Neural cell (in vitro differentiated cells): ENCODE results near the gene NCF4. TPM values are rescaled to one million over a fixed set of nuclear protein-coding genes. Genes with fewer than 3 reads are reported as not detected.

ENCODE experiments used
- H2AFZ ChIP-seq: fragments of 200-600, 300-800 bp; sonication (generic), shearing (Covaris generic); 2 replicates; pipeline ENCODE4 v1.6.0; 2014; ENCODE audit warnings: low read depth, mild to moderate bottlenecking, antibody characterized with exemption, low read length, moderate library complexity
- H3F3A ChIP-seq: fragments of 200-600 bp; shearing (Covaris generic); 2 replicates; pipeline ENCODE4 v1.6.1; 2016; ENCODE audit warnings: mild to moderate bottlenecking, moderate library complexity, mixed read lengths, antibody characterized with exemption, low read length; ENCODE audit not compliant: insufficient read depth, poor library complexity, severe bottlenecking
- H3K27ac ChIP-seq: fragments of 200-600, 300-800 bp; sonication (generic), shearing (Covaris generic); 2 replicates; pipeline ENCODE4 v1.5.1; 2014; ENCODE audit warnings: mild to moderate bottlenecking, low read length, moderate library complexity
- H3K27me3 ChIP-seq: fragments of 300-800, 200-600 bp; sonication (generic), shearing (Covaris generic); 2 replicates; pipeline ENCODE4 v1.6.0; 2014; ENCODE audit warnings: mild to moderate bottlenecking, low read depth, low read length, moderate library complexity; ENCODE audit not compliant: insufficient read depth
- H3K36me3 ChIP-seq: fragments of 300-800, 200-600 bp; sonication (generic), shearing (Covaris generic); 2 replicates; pipeline ENCODE4 v1.5.1; 2014; ENCODE audit warnings: mild to moderate bottlenecking, antibody characterized with exemption, low read length, moderate library complexity; ENCODE audit not compliant: insufficient read depth
- H3K4me2 ChIP-seq: fragments of 300-800, 200-600 bp; sonication (generic), shearing (Covaris generic); 2 replicates; pipeline ENCODE4 v1.6.0; 2014; ENCODE audit warnings: mild to moderate bottlenecking, low read length
- H3K4me3 ChIP-seq: fragments of 300-800, 200-600 bp; sonication (generic), shearing (Covaris generic); 2 replicates; pipeline ENCODE4 v1.5.1; 2014; ENCODE audit warnings: mild to moderate bottlenecking, low read length, moderate library complexity
- H3K79me2 ChIP-seq: fragments of 200-600 bp; shearing (Covaris generic); replicated peaks from 2 replicates; pipeline ENCODE4 v1.6.0; 2014; ENCODE audit warnings: mild to moderate bottlenecking, low read length, moderate library complexity; ENCODE audit not compliant: insufficient read depth
- H3K9ac ChIP-seq: fragments of 300-800, 200-600 bp; sonication (generic), shearing (Covaris generic); 2 replicates; pipeline ENCODE4 v1.6.1; 2016; ENCODE audit warnings: mild to moderate bottlenecking, low read length, mixed read lengths
- H3K9me2 ChIP-seq: fragments of 200-600 bp; shearing (Covaris generic); 2 replicates; pipeline ENCODE4 v1.6.1; 2016; ENCODE audit warnings: mild to moderate bottlenecking, low read length, mixed read lengths; ENCODE audit not compliant: insufficient read depth
- H3K9me3 ChIP-seq: fragments of 200-600, 300-800 bp; sonication (generic), shearing (Covaris generic); 2 replicates; pipeline ENCODE4 v1.6.1; 2016; ENCODE audit warnings: mild to moderate bottlenecking, mixed run types, low read length, moderate library complexity, mixed read lengths
- H4K20me1 ChIP-seq: fragments of 200-600 bp; shearing (Covaris generic); 2 replicates; pipeline ENCODE4 v1.6.1; 2016; ENCODE audit warnings: mild to moderate bottlenecking, mixed run types; ENCODE audit not compliant: insufficient read depth
- CTCF ChIP-seq: fragments of 450-650 bp; IDR thresholded peaks from 2 replicates; pipeline ENCODE4 v1.5.1; 2014; ENCODE audit warnings: antibody characterized with exemption, mild to moderate bottlenecking, moderate library complexity; ENCODE audit not compliant: poor library complexity, severe bottlenecking
- EP300 ChIP-seq: fragments of 450-650 bp; conservative IDR thresholded peaks from 2 replicates; pipeline ENCODE4 v1.6.1; 2014; ENCODE audit warnings: antibody characterized with exemption, mild to moderate bottlenecking, moderate library complexity; ENCODE audit not compliant: poor library complexity, severe bottlenecking
- EZH2 ChIP-seq: fragments of 200-600, 300-800 bp; shearing (Covaris generic), sonication (generic); IDR thresholded peaks from 2 replicates; pipeline ENCODE4 v1.6.1; 2014; ENCODE audit warnings: antibody characterized with exemption, low read length, borderline replicate concordance, mild to moderate bottlenecking; ENCODE audit not compliant: insufficient read depth, poor library complexity, severe bottlenecking
- MXI1 ChIP-seq: fragments of 450-650 bp; conservative IDR thresholded peaks from 2 replicates; pipeline ENCODE4 v1.6.1; 2014; ENCODE audit warnings: antibody characterized with exemption, mild to moderate bottlenecking; ENCODE audit not compliant: poor library complexity, severe bottlenecking
- POLR2AphosphoS5 ChIP-seq: IDR thresholded peaks from 2 replicates; pipeline ENCODE4 v1.6.1; 2012
- RAD21 ChIP-seq: fragments of 450-650 bp; conservative IDR thresholded peaks from 2 replicates; pipeline ENCODE4 v1.6.1; 2014; ENCODE audit warnings: antibody characterized with exemption, mild to moderate bottlenecking, moderate library complexity
- REST ChIP-seq: IDR thresholded peaks from 2 replicates; pipeline ENCODE4 v1.6.1; 2012; ENCODE audit warnings: borderline replicate concordance
- SMC3 ChIP-seq: fragments of 450-650 bp; conservative IDR thresholded peaks from 2 replicates; pipeline ENCODE4 v1.6.1; 2014; ENCODE audit warnings: antibody characterized with exemption, mild to moderate bottlenecking, moderate library complexity; ENCODE audit not compliant: poor library complexity
- TAF1 ChIP-seq: IDR thresholded peaks from 2 replicates; pipeline ENCODE4 v1.6.1; 2012; ENCODE audit warnings: low read depth
- polyA plus RNA-seq: library from polyadenylated mRNA; depleted of rRNA; stranded (reverse); fragments of >200 nt; gene quantifications from 2 replicates; pipeline ENCODE4 v1.2.3, GENCODE V29; 2014

NCF4 gene
- polyA plus RNA-seq, 1 donor from 2014 or later = not detected

- Histone ChIP-seq H3K27ac (no peak overlapping the region), H2AFZ (no peak overlapping the region)
- TF ChIP-seq TAF1 (no peak), RAD21 (no peak), REST (no peak), MXI1 (no peak), POLR2AphosphoS5 (no peak), EP300 (no peak), EZH2 (no peak), CTCF (no peak)
Measured at GRCh38 chr22:36850056-36850455, 10.8 kb upstream of the NCF4 start.

GRCh38 chr22:36850682-36851081, 10.1 kb upstream of the NCF4 start:
- Histone ChIP-seq H3K9me3 (no peaks in the 10 kb centered on the region), H3K79me2 (no peaks in the 10 kb centered on the region), H3K27ac (no peak overlapping the region), H3K36me3 (no peaks in the 10 kb centered on the region), H3K4me3 (no peak overlapping the region), H2AFZ (no peak overlapping the region), H4K20me1 (no peaks in the 10 kb centered on the region), H3F3A (no peaks in the 10 kb centered on the region), H3K4me2 (no peak overlapping the region), H3K9ac (no peak overlapping the region), H3K9me2 (no peaks in the 10 kb centered on the region), H3K27me3 (no peaks in the 10 kb centered on the region)
- TF ChIP-seq POLR2AphosphoS5 (no peak), EZH2 (no peak), SMC3 (no peak), CTCF (no peak), MXI1 (no peak), TAF1 (no peak)

More at GRCh38 chr22:36850056-36850455, 10.8 kb upstream of the NCF4 start:
- H3K79me2 ChIP-seq = no peaks in the 10 kb centered on the region
- no peaks in the 10 kb centered on the region for H3K9me2 ChIP-seq
- H3K27me3 ChIP-seq = no peaks in the 10 kb centered on the region
- H3K9me3 ChIP-seq = no peaks in the 10 kb centered on the region
- H3K4me3 ChIP-seq = no peak overlapping the region
- no peaks in the 10 kb centered on the region for H3F3A ChIP-seq
- no peaks in the 10 kb centered on the region for H4K20me1 ChIP-seq
- no peak overlapping the region for H3K4me2 ChIP-seq
- H3K36me3 ChIP-seq = no peaks in the 10 kb centered on the region
- H3K9ac ChIP-seq = no peak overlapping the region
